HepG2 (cell line): ENCODE data around the gene RORC. TPM values are rescaled to one million over a fixed set of nuclear protein-coding genes. Genes with fewer than 3 reads are reported as not detected.

Source experiments
- FIP1L1 ChIP-seq: fragments of 200-400 bp; formaldehyde crosslinking; IDR thresholded peaks from 2 replicates; pipeline ENCODE4 v1.6.1; 2018; ENCODE audit warnings: low read depth, mild to moderate bottlenecking, low read length, moderate library complexity, borderline replicate concordance; ENCODE audit not compliant: insufficient read depth
- KDM5A ChIP-seq: fragments of 200-600 bp; sonication (generic); IDR thresholded peaks from 2 replicates; pipeline ENCODE4 v1.7.0; 2018; ENCODE audit warnings: antibody characterized with exemption, mild to moderate bottlenecking, low read length, borderline replicate concordance
- KMT2A ChIP-seq: sonication (generic); formaldehyde crosslinking; IDR thresholded peaks from 2 replicates; pipeline ENCODE4 v1.4.0; 2020; ENCODE audit warnings: missing genetic modification reagents
- NFKB2 ChIP-seq: sonication (generic); formaldehyde crosslinking; IDR thresholded peaks from 2 replicates; pipeline ENCODE4 v1.4.0; 2020; ENCODE audit warnings: missing genetic modification reagents, borderline replicate concordance
- REXO4 ChIP-seq: sonication (generic); formaldehyde crosslinking; IDR thresholded peaks from 2 replicates; pipeline ENCODE4 v1.8.0; 2022; ENCODE audit warnings: missing genetic modification reagents, mild to moderate bottlenecking, borderline replicate concordance
- SALL2 ChIP-seq: sonication (generic); formaldehyde crosslinking; IDR thresholded peaks from 2 replicates; pipeline ENCODE4 v1.8.1; 2023; ENCODE audit warnings: mild to moderate bottlenecking, missing genetic modification reagents, inconsistent platforms
- SKI ChIP-seq: fragments of 450-650 bp; IDR thresholded peaks from one replicate; pipeline ENCODE4 v1.6.1; 2018; ENCODE audit warnings: mild to moderate bottlenecking; ENCODE audit not compliant: partially characterized antibody
- SNAPC2 ChIP-seq: sonication (generic); formaldehyde crosslinking; IDR thresholded peaks from 2 replicates; pipeline ENCODE4 v1.8.1; 2022; ENCODE audit warnings: mild to moderate bottlenecking, missing genetic modification reagents
- THAP11 ChIP-seq: IDR thresholded peaks from 2 replicates; pipeline ENCODE4 v1.6.1; 2016; ENCODE audit warnings: missing biosample characterization, missing genetic modification reagents
- XBP1 ChIP-seq: sonication (generic); formaldehyde crosslinking; IDR thresholded peaks from 2 replicates; pipeline ENCODE4 v1.5.0; 2020; ENCODE audit warnings: missing genetic modification reagents
- XRCC5 ChIP-seq: fragments of 200-400 bp; formaldehyde crosslinking; optimal IDR thresholded peaks from 2 replicates; pipeline ENCODE3; 2017; ENCODE audit warnings: mild to moderate bottlenecking, low read length
- YY1 ChIP-seq: IDR thresholded peaks from 2 replicates; pipeline ENCODE4 v1.6.1; 2011; ENCODE audit warnings: low read length, low read depth, moderate library complexity, mild to moderate bottlenecking; ENCODE audit not compliant: insufficient read depth, insufficient replicate concordance
- ZMYM4 ChIP-seq: sonication (generic); formaldehyde crosslinking; IDR thresholded peaks from 2 replicates; pipeline ENCODE4 v1.8.1; 2023; ENCODE audit warnings: mild to moderate bottlenecking, missing genetic modification reagents
- ZNF207 ChIP-seq: fragments of 450-650 bp; IDR thresholded peaks from 2 replicates; pipeline ENCODE4 v1.6.1; 2016; ENCODE audit warnings: antibody characterized with exemption, borderline replicate concordance
- ZNF367 ChIP-seq: sonication (generic); formaldehyde crosslinking; IDR thresholded peaks from 2 replicates; pipeline ENCODE4 v1.4.0; 2020; ENCODE audit warnings: missing genetic modification reagents, borderline replicate concordance
- ZNF496 ChIP-seq: sonication (generic); formaldehyde crosslinking; IDR thresholded peaks from 2 replicates; pipeline ENCODE4 v1.8.1; 2023; ENCODE audit warnings: mild to moderate bottlenecking, moderate library complexity, missing genetic modification reagents; ENCODE audit not compliant: insufficient replicate concordance
- ZNF607 ChIP-seq: sonication (generic); formaldehyde crosslinking; IDR thresholded peaks from 2 replicates; pipeline ENCODE4 v1.5.1; 2020; ENCODE audit warnings: missing genetic modification reagents, mild to moderate bottlenecking, borderline replicate concordance
- ZNF878 ChIP-seq: sonication (generic); formaldehyde crosslinking; IDR thresholded peaks from 2 replicates; pipeline ENCODE4 v1.8.1; 2023; ENCODE audit warnings: mild to moderate bottlenecking, missing genetic modification reagents, moderate library complexity
- polyA plus RNA-seq, 8 experiments: library from polyadenylated mRNA; depleted of rRNA in 3 of 8; stranded (reverse) in 7 of 8; unstranded in 1 of 8; fragments of >200 nt; fragmentation: Illumina TruSeq in 4 of 8; extraction: Trizol in 4 of 8; gene quantifications; 2 replicates each; pipeline versions ENCODE4 v1.2.1 to v1.2.3, GENCODE V29; 2011 to 2016; ENCODE audit warnings: low read depth in 4 of 8, missing spikeins in 1 of 8, mixed read lengths in 1 of 8; ENCODE audit not compliant: insufficient read depth in 1 of 8
- total RNA-seq, 5 experiments: library from RNA; depleted of rRNA; stranded (reverse); fragments of >200 nt; fragmentation: Illumina TruSeq; extraction: Trizol; gene quantifications; 2 replicates each; pipeline ENCODE4 v1.2.3, GENCODE V29; 2016; ENCODE audit warnings: low read depth in 1 of 5
- TF ChIP-seq, protein P1 (sequence below): sonication (generic); formaldehyde crosslinking; IDR thresholded peaks from 2 replicates; pipeline ENCODE4 v1.5.1; 2020; ENCODE audit warnings: mild to moderate bottlenecking, moderate library complexity, missing genetic modification reagents
- TF ChIP-seq, protein P2 (sequence below): sonication (generic); formaldehyde crosslinking; IDR thresholded peaks from 2 replicates; pipeline ENCODE4 v1.4.0; 2020; ENCODE audit warnings: missing genetic modification reagents
- TF ChIP-seq, protein P3 (sequence below): sonication (generic); formaldehyde crosslinking; IDR thresholded peaks from 2 replicates; pipeline ENCODE4 v1.5.1; 2020; ENCODE audit warnings: missing genetic modification reagents, mild to moderate bottlenecking, borderline replicate concordance
- TF ChIP-seq, protein P4 (sequence below): sonication (generic); formaldehyde crosslinking; IDR thresholded peaks from 2 replicates; pipeline ENCODE4 v1.5.0; 2020; ENCODE audit warnings: missing genetic modification reagents
- TF ChIP-seq, protein P5 (sequence below): IDR thresholded peaks from 2 replicates; pipeline ENCODE4 v1.6.1; 2016; ENCODE audit warnings: low read depth, control low read depth

Gene RORC
- total and polyA plus RNA-seq, 2 of the 13 experiments (the other 11 are each of a cell fraction or from before 2014, with no cell fraction given), result 2.5 to 6.5 TPM

DNA sequence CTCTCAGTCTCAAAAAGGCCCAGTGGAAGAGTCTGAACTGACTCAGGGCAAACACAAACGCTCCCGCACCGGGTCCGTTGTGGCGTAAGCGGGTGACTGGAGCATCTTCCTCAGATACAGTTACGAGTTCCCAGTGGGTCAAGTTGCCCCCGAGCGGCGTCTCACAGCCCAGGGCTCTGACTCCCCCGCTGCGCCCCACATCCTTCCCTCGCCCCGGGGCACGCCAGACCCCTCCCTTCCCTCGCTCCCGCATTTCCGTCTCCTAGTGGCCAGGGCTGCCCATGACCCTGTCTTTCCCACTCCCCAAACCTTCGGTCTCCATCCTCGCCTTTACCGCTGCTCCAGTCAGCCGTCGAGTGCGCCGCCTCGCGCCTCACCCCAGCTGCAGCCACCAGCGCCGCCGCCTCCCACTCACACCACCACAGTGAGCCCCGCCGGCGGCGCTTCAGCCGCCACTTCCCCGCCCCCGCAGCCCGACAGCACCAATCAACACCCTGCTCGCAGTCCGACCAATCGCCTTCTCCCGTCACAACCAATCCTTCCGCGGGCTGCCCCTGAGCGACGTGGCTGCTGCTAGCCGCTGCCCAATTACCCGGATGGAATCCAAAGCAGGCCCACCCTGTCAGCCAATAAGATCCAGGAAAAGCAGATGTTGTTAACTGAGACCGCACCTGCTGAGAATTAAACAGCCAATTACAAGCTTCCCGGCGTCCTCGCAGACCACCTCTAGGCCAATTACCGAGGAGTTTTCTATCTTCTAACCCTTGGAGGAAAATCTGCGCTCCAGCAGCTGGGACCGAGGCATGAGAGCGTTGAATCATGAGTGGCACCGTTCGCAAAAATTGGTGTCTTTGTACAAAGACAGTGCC, 41.3 kb downstream of the RORC start, which contains the start of gene TDRKH (continued):
- TF ChIP-seq FIP1L1, result no peak
- no peak for TF ChIP-seq XBP1
- TF ChIP-seq ZMYM4 (CRISPR knock-in tag), result peak; percentile 76
- no peak for TF ChIP-seq ZNF496 (CRISPR knock-in tag)
- TF ChIP-seq KDM5A, result no peak; the same call in 1 of the 2 replicates
- TF ChIP-seq ZNF367 (CRISPR knock-in tag), result peak; percentile 82; the same call in 1 of the 2 replicates
- TF ChIP-seq SNAPC2 (CRISPR knock-in tag), result 0 out of 2 replicates have a peak, but pooled peaks have one; percentile 37
- TF ChIP-seq, protein P1, sequence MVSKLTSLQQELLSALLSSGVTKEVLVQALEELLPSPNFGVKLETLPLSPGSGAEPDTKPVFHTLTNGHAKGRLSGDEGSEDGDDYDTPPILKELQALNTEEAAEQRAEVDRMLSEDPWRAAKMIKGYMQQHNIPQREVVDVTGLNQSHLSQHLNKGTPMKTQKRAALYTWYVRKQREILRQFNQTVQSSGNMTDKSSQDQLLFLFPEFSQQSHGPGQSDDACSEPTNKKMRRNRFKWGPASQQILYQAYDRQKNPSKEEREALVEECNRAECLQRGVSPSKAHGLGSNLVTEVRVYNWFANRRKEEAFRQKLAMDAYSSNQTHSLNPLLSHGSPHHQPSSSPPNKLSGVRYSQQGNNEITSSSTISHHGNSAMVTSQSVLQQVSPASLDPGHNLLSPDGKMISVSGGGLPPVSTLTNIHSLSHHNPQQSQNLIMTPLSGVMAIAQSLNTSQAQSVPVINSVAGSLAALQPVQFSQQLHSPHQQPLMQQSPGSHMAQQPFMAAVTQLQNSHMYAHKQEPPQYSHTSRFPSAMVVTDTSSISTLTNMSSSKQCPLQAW (CRISPR knock-in tag), result peak; percentile 75
- TF ChIP-seq, protein P2, sequence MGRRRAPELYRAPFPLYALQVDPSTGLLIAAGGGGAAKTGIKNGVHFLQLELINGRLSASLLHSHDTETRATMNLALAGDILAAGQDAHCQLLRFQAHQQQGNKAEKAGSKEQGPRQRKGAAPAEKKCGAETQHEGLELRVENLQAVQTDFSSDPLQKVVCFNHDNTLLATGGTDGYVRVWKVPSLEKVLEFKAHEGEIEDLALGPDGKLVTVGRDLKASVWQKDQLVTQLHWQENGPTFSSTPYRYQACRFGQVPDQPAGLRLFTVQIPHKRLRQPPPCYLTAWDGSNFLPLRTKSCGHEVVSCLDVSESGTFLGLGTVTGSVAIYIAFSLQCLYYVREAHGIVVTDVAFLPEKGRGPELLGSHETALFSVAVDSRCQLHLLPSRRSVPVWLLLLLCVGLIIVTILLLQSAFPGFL (CRISPR knock-in tag), result no peak
- TF ChIP-seq SKI, result peak; percentile 73
- TF ChIP-seq, protein P3, sequence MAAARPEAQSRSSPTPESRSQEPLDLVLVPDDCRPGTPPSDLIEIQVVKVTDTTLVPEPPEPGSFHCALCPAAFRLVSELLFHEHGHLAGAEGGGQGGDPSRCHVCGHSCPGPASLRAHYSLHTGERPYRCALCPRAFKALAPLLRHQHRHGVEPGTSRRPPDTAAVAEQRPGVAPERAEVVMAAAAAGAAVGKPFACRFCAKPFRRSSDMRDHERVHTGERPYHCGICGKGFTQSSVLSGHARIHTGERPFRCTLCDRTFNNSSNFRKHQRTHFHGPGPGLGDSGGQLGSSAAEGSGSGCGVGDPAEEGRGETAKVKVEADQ (CRISPR knock-in tag), result no peak; the same call in 1 of the 2 replicates
- peak; percentile 50 for TF ChIP-seq KMT2A (CRISPR knock-in tag)
- TF ChIP-seq XRCC5, result no peak
- TF ChIP-seq NFKB2 (CRISPR knock-in tag), result peak; percentile 87
- TF ChIP-seq, protein P4, sequence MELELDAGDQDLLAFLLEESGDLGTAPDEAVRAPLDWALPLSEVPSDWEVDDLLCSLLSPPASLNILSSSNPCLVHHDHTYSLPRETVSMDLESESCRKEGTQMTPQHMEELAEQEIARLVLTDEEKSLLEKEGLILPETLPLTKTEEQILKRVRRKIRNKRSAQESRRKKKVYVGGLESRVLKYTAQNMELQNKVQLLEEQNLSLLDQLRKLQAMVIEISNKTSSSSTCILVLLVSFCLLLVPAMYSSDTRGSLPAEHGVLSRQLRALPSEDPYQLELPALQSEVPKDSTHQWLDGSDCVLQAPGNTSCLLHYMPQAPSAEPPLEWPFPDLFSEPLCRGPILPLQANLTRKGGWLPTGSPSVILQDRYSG (CRISPR knock-in tag), result peak; percentile 84; the same call in 1 of the 2 replicates
- peak; percentile 60 for TF ChIP-seq THAP11
- peak; percentile 87 for TF ChIP-seq ZNF607 (CRISPR knock-in tag)
- TF ChIP-seq YY1, result peak; percentile 25
- no peak for TF ChIP-seq REXO4
- TF ChIP-seq ZNF878 (CRISPR knock-in tag), result no peak
- TF ChIP-seq, protein P5, sequence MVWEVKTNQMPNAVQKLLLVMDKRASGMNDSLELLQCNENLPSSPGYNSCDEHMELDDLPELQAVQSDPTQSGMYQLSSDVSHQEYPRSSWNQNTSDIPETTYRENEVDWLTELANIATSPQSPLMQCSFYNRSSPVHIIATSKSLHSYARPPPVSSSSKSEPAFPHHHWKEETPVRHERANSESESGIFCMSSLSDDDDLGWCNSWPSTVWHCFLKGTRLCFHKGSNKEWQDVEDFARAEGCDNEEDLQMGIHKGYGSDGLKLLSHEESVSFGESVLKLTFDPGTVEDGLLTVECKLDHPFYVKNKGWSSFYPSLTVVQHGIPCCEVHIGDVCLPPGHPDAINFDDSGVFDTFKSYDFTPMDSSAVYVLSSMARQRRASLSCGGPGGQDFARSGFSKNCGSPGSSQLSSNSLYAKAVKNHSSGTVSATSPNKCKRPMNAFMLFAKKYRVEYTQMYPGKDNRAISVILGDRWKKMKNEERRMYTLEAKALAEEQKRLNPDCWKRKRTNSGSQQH (CRISPR knock-in tag), result 0 out of 2 replicates have a peak, but pooled peaks have one; percentile 41
- peak; percentile 72; the same call in 1 of the 2 replicates for TF ChIP-seq SALL2
- no peak for TF ChIP-seq ZNF207
